GM12872 (cell line): ENCODE measurements around the gene P2RY1.

Experiments used
- TF ChIP-seq, protein P1 (sequence below): IDR thresholded peaks from 3 replicates; pipeline ENCODE4 v1.5.1; 2011; ENCODE audit warnings: low read depth, mild to moderate bottlenecking, low read length, moderate library complexity; ENCODE audit not compliant: insufficient read depth

Gene P2RY1

DNA sequence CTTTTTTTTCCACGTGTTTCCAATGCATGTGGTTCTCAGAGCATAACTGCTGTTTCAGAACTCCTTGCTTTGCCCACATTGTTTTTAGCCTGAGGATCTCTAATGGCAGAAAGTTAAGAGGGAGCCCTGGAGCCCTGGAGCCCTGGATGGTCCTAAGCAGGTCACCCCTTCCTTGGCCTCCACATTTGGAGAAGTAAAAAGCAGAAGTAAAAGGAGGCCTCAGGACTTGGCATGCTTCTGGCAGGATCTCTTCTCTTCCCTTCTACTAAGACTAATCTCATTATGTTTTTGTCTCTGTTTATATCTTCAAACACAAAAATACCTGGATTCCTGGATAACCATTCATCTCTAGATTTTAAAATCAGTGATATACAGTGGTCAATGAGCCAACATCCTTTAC is 50.1 kb downstream of the P2RY1 start:
- TF ChIP-seq, protein P1, sequence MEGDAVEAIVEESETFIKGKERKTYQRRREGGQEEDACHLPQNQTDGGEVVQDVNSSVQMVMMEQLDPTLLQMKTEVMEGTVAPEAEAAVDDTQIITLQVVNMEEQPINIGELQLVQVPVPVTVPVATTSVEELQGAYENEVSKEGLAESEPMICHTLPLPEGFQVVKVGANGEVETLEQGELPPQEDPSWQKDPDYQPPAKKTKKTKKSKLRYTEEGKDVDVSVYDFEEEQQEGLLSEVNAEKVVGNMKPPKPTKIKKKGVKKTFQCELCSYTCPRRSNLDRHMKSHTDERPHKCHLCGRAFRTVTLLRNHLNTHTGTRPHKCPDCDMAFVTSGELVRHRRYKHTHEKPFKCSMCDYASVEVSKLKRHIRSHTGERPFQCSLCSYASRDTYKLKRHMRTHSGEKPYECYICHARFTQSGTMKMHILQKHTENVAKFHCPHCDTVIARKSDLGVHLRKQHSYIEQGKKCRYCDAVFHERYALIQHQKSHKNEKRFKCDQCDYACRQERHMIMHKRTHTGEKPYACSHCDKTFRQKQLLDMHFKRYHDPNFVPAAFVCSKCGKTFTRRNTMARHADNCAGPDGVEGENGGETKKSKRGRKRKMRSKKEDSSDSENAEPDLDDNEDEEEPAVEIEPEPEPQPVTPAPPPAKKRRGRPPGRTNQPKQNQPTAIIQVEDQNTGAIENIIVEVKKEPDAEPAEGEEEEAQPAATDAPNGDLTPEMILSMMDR = no peak
